GM21786 (cell line): Measurements from ENCODE around the gene OCA2.
"Not testable (repeated sequence)": the region's sequence is repeated elsewhere in the genome, so short reads cannot be mapped to it uniquely, and the experiment has no call there.

Source experiments
- ATAC-seq: cut with Tn5 transposase; IDR thresholded peaks from one replicate; pipeline ENCODE4 v1.9.1; 2021; ENCODE audit not compliant: unreplicated experiment

Gene OCA2

GRCh38 chr15:27958911-27959578, 140.1 kb downstream of the OCA2 start:
- no peak for ATAC-seq

- ATAC-seq: no peak
Observed at GRCh38 chr15:27956285-27956684, 142.8 kb downstream of the OCA2 start.

GRCh38 chr15:27955087-27955486, 144.0 kb downstream of the OCA2 start:
- no peak for ATAC-seq

GRCh38 chr15:27952593-27952992, 146.5 kb downstream of the OCA2 start:
- ATAC-seq: not testable (repeated sequence)

- ATAC-seq: no peak
Observed at GRCh38 chr15:27951191-27951890, 147.8 kb downstream of the OCA2 start.

- ATAC-seq: no peak
Observed at GRCh38 chr15:27949089-27949488, 150.0 kb downstream of the OCA2 start.

GRCh38 chr15:27939246-27939645, 159.9 kb downstream of the OCA2 start:
- no peak for ATAC-seq

GRCh38 chr15:27937851-27938250, 161.3 kb downstream of the OCA2 start:
- no peak for ATAC-seq

GRCh38 chr15:27936164-27936563, 163.0 kb downstream of the OCA2 start:
- ATAC-seq: no peak

- no peak for ATAC-seq
Observed at GRCh38 chr15:27935328-27935727, 163.8 kb downstream of the OCA2 start.

- ATAC-seq: no peak
Observed at GRCh38 chr15:27934782-27935181, 164.3 kb downstream of the OCA2 start.

- ATAC-seq: no peak
Observed at GRCh38 chr15:27933562-27933961, 165.6 kb downstream of the OCA2 start.

- no peak for ATAC-seq
Observed at GRCh38 chr15:27932600-27932999, 166.5 kb downstream of the OCA2 start.

GRCh38 chr15:27928386-27928785, 170.7 kb downstream of the OCA2 start:
- ATAC-seq: no peak

GRCh38 chr15:27912283-27912682, 186.8 kb downstream of the OCA2 start:
- ATAC-seq: no peak

GRCh38 chr15:27906802-27907201, 192.3 kb downstream of the OCA2 start:
- ATAC-seq: no peak

GRCh38 chr15:27903405-27903804, 195.7 kb downstream of the OCA2 start:
- no peak for ATAC-seq

GRCh38 chr15:27902680-27903385, 196.3 kb downstream of the OCA2 start:
- no peak for ATAC-seq

- ATAC-seq: no peak
Observed at GRCh38 chr15:27899583-27900285, 199.4 kb downstream of the OCA2 start.

- ATAC-seq: no peak
Observed at GRCh38 chr15:27897481-27897880, 201.6 kb downstream of the OCA2 start.

GRCh38 chr15:27894645-27895044, 204.5 kb downstream of the OCA2 start:
- no peak for ATAC-seq
